ENCODE results near the gene GOLGA6L7. TPM values are rescaled to one million over a fixed set of nuclear protein-coding genes. Genes with fewer than 3 reads are reported as not detected.
"Not testable (repeated sequence)": the region's sequence is repeated elsewhere in the genome, so short reads cannot be mapped to it uniquely, and the experiment has no call there.

GOLGA6L7 gene
- total RNA-seq, result not detected
- long read RNA-seq, partial matches to known transcripts, result 0 of 1 reads
- long read RNA-seq, other reads (novel, unspliced or antisense), result 1 of 1 reads

- peak; percentile 14 for DNase-seq (ENCODE audit: low spot score)
- intact Hi-C loops (cut with DNase I), result not testable (repeated sequence)
Observed at GRCh38 chr15:28848521-28848920, at the start of gene GOLGA6L7. TSS of gene GOLGA6L7 (minus strand) at chr15:28848644. CDS start at chr15:28848549, 95 bp downstream.

- DNase-seq (ENCODE audit: low spot score), result no peak
- intact Hi-C loops (cut with DNase I), result no loop called here
Observed at GRCh38 chr15:28897861-28898585, 49.6 kb upstream of the GOLGA6L7 start.

GRCh38 chr15:28896951-28897350 lies 48.5 kb upstream of the GOLGA6L7 start:
- intact Hi-C loops (cut with DNase I), result no loop called here
- DNase-seq (ENCODE audit: low spot score), result no peak

- no peak for DNase-seq (ENCODE audit: low spot score)
- intact Hi-C loops (cut with DNase I), result no loop called here
Observed at GRCh38 chr15:28895566-28895965, 47.1 kb upstream of the GOLGA6L7 start.

GRCh38 chr15:28895146-28895545 lies 46.7 kb upstream of the GOLGA6L7 start:
- no peak for DNase-seq (ENCODE audit: low spot score)
- intact Hi-C loops (cut with DNase I), result no loop called here

- intact Hi-C loops (cut with DNase I), result no loop called here
- DNase-seq (ENCODE audit: low spot score), result no peak
Observed at GRCh38 chr15:28894631-28895030, 46.2 kb upstream of the GOLGA6L7 start.

GRCh38 chr15:28892789-28893610 lies 44.6 kb upstream of the GOLGA6L7 start:
- DNase-seq (ENCODE audit: low spot score), result no peak
- intact Hi-C loops (cut with DNase I), result no loop called here

GRCh38 chr15:28891588-28891987 lies 43.1 kb upstream of the GOLGA6L7 start:
- DNase-seq (ENCODE audit: low spot score), result no peak
- intact Hi-C loops (cut with DNase I), result no loop called here

GRCh38 chr15:28890711-28891495 lies 42.5 kb upstream of the GOLGA6L7 start:
- no peak for DNase-seq (ENCODE audit: low spot score)
- intact Hi-C loops (cut with DNase I), result no loop called here

GRCh38 chr15:28890291-28890690 lies 41.8 kb upstream of the GOLGA6L7 start:
- intact Hi-C loops (cut with DNase I); DNase-seq (ENCODE audit: low spot score): not testable (repeated sequence)

- DNase-seq (ENCODE audit: low spot score); intact Hi-C loops (cut with DNase I): not testable (repeated sequence)
Observed at GRCh38 chr15:28889871-28890270, 41.4 kb upstream of the GOLGA6L7 start.

GRCh38 chr15:28889346-28889745 lies 40.9 kb upstream of the GOLGA6L7 start:
- no peak for DNase-seq (ENCODE audit: low spot score)
- intact Hi-C loops (cut with DNase I), result no loop called here

GRCh38 chr15:28888900-28889299 lies 40.5 kb upstream of the GOLGA6L7 start:
- no peak for DNase-seq (ENCODE audit: low spot score)
- intact Hi-C loops (cut with DNase I), result no loop called here

GRCh38 chr15:28888302-28888894 lies 40.0 kb upstream of the GOLGA6L7 start:
- intact Hi-C loops (cut with DNase I), result no loop called here

GRCh38 chr15:28887339-28888174 lies 39.1 kb upstream of the GOLGA6L7 start:
- DNase-seq (ENCODE audit: low spot score), result no peak
- intact Hi-C loops (cut with DNase I), result no loop called here

More at GRCh38 chr15:28888302-28888894, 40.0 kb upstream of the GOLGA6L7 start:
- DNase-seq (ENCODE audit: low spot score), result no peak

GRCh38 chr15:28886431-28887338 lies 38.2 kb upstream of the GOLGA6L7 start:
- intact Hi-C loops (cut with DNase I), result no loop called here
- DNase-seq (ENCODE audit: low spot score), result no peak

- intact Hi-C loops (cut with DNase I), result no loop called here
- no peak for DNase-seq (ENCODE audit: low spot score)
Observed at GRCh38 chr15:28885630-28886430, 37.4 kb upstream of the GOLGA6L7 start, which contains the start of gene APBA2. TSS of gene APBA2 (plus strand) at chr15:28885974. CDS start at chr15:29053885, 167,911 bp downstream.

Measured in cardiac septum (tissue), 1 donor.